ENCODE measurements around the gene ASPSCR1. TPM values are rescaled to one million over a fixed set of nuclear protein-coding genes. Genes with fewer than 3 reads are reported as not detected.

Gene ASPSCR1
- total and polyA plus RNA-seq, 2 of the 13 experiments (the other 11 are each of a cell fraction or from before 2014, with no cell fraction given): 274 to 314 TPM

DNA sequence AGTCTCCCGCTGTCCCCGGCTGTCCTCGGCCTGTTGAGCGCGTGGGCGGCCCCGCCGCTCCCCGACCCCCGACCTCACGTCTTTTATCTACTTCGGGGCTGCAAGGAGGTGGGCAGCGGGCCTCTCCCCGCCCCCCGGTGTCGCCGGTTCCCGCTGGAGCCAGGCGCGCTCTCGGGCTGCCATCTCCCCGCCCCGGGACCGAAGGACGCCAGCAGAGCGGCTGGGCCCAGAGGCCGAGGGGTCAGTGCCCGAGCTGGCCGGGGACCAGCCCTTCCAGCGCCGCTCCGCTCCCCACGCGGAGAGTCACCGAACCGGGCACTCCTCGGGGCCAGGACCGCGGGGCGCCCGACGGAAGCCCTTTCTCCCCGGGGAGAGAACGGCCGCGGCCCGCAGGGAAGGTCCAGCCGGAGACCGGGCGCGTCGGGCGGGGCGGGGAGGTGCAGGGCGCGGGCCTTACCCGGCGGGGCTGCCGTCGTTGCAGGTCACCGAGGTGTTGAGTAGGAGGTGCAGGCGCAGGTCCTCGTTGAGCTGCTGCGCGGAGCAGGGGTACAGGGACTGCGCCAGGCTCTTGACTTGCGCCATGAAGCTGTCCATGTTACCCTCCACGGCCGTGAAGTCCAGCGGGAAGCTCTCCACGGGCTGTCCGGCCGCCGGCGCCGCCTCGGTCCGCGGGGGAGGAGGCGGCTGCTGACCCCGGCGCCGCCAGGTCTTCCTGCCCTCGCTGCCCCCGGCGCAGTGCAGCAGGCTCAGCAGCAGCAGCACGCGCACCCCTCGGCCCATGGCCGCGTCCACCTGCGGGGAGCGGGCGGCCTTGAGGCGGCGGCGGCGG is 17.1 kb upstream of the ASPSCR1 start (continued):
- peak; percentile 78; the same call in 1 of the 2 replicates for TF ChIP-seq DZIP1 (CRISPR knock-in tag; IDR thresholded peaks at IDR 0.05)
- peak; percentile 56 for TF ChIP-seq PTBP1 (IDR thresholded peaks at IDR 0.05; ENCODE audit: low read depth, low read length, poor library complexity, severe bottlenecking)
- no peak; the same call in 1 of the 2 replicates for TF ChIP-seq ZNF709 (CRISPR knock-in tag; IDR thresholded peaks at IDR 0.05)
- TF ChIP-seq, protein P1, sequence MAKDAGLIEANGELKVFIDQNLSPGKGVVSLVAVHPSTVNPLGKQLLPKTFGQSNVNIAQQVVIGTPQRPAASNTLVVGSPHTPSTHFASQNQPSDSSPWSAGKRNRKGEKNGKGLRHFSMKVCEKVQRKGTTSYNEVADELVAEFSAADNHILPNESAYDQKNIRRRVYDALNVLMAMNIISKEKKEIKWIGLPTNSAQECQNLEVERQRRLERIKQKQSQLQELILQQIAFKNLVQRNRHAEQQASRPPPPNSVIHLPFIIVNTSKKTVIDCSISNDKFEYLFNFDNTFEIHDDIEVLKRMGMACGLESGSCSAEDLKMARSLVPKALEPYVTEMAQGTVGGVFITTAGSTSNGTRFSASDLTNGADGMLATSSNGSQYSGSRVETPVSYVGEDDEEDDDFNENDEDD (CRISPR knock-in tag; IDR thresholded peaks at IDR 0.05; ENCODE audit: borderline replicate concordance): no peak; the same call in 1 of the 2 replicates
- TF ChIP-seq RFX1 (IDR thresholded peaks at IDR 0.05): no peak
- TF ChIP-seq MYC (CRISPR knock-in tag; IDR thresholded peaks at IDR 0.05; ENCODE audit: borderline replicate concordance): peak; percentile 11; the same call in 1 of the 2 replicates
- peak; percentile 47; the same call in 1 of the 2 replicates for TF ChIP-seq MXD1 (CRISPR knock-in tag; IDR thresholded peaks at IDR 0.05)
- TF ChIP-seq, protein P2, sequence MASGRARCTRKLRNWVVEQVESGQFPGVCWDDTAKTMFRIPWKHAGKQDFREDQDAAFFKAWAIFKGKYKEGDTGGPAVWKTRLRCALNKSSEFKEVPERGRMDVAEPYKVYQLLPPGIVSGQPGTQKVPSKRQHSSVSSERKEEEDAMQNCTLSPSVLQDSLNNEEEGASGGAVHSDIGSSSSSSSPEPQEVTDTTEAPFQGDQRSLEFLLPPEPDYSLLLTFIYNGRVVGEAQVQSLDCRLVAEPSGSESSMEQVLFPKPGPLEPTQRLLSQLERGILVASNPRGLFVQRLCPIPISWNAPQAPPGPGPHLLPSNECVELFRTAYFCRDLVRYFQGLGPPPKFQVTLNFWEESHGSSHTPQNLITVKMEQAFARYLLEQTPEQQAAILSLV (CRISPR knock-in tag; IDR thresholded peaks at IDR 0.05; ENCODE audit: borderline replicate concordance): peak; percentile 75
- peak; percentile 84 for TF ChIP-seq SRSF4 (IDR thresholded peaks at IDR 0.05; ENCODE audit: low read depth, low read length, poor library complexity, severe bottlenecking)
- no peak for TF ChIP-seq EHMT2 (IDR thresholded peaks at IDR 0.05; ENCODE audit: borderline replicate concordance, low read depth, low read length)
- TF ChIP-seq ZSCAN5A (CRISPR knock-in tag; IDR thresholded peaks at IDR 0.05; ENCODE audit: borderline replicate concordance): no peak
- 0 out of 2 replicates have a peak, but pooled peaks have one; percentile 20 for TF ChIP-seq ZNF256 (CRISPR knock-in tag; conservative IDR thresholded peaks at IDR 0.05)
- TF ChIP-seq, protein P3, sequence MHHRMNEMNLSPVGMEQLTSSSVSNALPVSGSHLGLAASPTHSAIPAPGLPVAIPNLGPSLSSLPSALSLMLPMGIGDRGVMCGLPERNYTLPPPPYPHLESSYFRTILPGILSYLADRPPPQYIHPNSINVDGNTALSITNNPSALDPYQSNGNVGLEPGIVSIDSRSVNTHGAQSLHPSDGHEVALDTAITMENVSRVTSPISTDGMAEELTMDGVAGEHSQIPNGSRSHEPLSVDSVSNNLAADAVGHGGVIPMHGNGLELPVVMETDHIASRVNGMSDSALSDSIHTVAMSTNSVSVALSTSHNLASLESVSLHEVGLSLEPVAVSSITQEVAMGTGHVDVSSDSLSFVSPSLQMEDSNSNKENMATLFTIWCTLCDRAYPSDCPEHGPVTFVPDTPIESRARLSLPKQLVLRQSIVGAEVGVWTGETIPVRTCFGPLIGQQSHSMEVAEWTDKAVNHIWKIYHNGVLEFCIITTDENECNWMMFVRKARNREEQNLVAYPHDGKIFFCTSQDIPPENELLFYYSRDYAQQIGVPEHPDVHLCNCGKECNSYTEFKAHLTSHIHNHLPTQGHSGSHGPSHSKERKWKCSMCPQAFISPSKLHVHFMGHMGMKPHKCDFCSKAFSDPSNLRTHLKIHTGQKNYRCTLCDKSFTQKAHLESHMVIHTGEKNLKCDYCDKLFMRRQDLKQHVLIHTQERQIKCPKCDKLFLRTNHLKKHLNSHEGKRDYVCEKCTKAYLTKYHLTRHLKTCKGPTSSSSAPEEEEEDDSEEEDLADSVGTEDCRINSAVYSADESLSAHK (CRISPR knock-in tag; IDR thresholded peaks at IDR 0.05; ENCODE audit: borderline replicate concordance): peak; percentile 73; the same call in 1 of the 2 replicates
- TF ChIP-seq SOX6 (IDR thresholded peaks at IDR 0.05): no peak
- peak; percentile 20; the same call in 1 of the 2 replicates for TF ChIP-seq SOX6 (CRISPR knock-in tag; IDR thresholded peaks at IDR 0.05)
- TF ChIP-seq RXRB (CRISPR knock-in tag; IDR thresholded peaks at IDR 0.05; ENCODE audit: borderline replicate concordance): no peak
- 0 out of 2 replicates have a peak, but pooled peaks have one; percentile 3 for TF ChIP-seq ZNF740 (CRISPR knock-in tag; IDR thresholded peaks at IDR 0.05)
- TF ChIP-seq CBX1 (IDR thresholded peaks at IDR 0.05; ENCODE audit: low read depth): no peak
